ENCODE data around the gene COPS6. TPM values are rescaled to one million over a fixed set of nuclear protein-coding genes. Genes with fewer than 3 reads are reported as not detected.
"Not testable (repeated sequence)": the region's sequence is repeated elsewhere in the genome, so short reads cannot be mapped to it uniquely, and the experiment has no call there.

Gene COPS6
- total and polyA plus RNA-seq, 9 donors, result 42.3 to 100 (median 93.6) TPM

DNA sequence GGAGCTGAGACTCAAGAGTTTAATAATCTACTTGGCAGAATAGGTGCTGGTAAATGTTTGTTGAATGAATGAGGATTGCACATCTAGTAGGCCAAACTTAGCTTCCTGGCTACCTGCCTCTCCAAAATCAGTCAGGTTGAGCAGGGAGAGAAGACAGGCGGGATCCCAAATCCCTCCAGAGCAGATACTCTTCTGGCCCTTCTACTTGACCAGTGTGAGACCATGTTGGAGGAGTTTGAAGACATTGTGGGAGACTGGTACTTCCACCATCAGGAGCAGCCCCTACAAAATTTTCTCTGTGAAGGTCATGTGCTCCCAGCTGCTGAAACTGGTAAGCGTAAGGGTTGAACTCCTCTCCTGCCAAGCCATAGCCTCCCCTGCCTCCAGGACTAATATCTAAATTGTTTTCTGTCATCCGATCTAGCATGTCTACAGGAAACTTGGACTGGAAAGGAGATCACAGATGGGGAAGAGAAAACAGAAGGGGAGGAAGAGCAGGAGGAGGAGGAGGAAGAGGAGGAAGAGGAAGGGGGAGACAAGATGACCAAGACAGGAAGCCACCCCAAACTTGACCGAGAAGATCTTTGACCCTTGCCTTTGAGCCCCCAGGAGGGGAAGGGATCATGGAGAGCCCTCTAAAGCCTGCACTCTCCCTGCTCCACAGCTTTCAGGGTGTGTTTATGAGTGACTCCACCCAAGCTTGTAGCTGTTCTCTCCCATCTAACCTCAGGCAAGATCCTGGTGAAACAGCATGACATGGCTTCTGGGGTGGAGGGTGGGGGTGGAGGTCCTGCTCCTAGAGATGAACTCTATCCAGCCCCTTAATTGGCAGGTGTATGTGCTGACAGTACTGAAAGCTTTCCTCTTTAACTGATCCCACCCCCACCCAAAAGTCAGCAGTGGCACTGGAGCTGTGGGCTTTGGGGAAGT is 35.8 kb downstream of the COPS6 start:
- no peaks in the 10 kb centered on the region for H3K9me3 ChIP-seq (replicated peaks; ENCODE audit: control insufficient read depth, low read depth, low read length)
- no peak overlapping the region for H3K27ac ChIP-seq (ENCODE audit: low read length)
- H3K36me3 ChIP-seq (ENCODE audit: control insufficient read depth, insufficient read depth, low read length), result peaks cover 22% of the 10 kb centered on the region
- 80% methylated on average over 2 of the region's 4 CpGs for whole genome bisulfite sequencing (ENCODE audit: insufficient coverage)
- no peak overlapping the region for H3K4me3 ChIP-seq (ENCODE audit: low read length)
- peaks cover 23% of the 10 kb centered on the region for H3K4me1 ChIP-seq (ENCODE audit: control insufficient read depth, insufficient read depth, low read length)
- no peak for DNase-seq
- H3K27me3 ChIP-seq (ENCODE audit: control insufficient read depth, insufficient read depth, low read length), result no peaks in the 10 kb centered on the region

DNA sequence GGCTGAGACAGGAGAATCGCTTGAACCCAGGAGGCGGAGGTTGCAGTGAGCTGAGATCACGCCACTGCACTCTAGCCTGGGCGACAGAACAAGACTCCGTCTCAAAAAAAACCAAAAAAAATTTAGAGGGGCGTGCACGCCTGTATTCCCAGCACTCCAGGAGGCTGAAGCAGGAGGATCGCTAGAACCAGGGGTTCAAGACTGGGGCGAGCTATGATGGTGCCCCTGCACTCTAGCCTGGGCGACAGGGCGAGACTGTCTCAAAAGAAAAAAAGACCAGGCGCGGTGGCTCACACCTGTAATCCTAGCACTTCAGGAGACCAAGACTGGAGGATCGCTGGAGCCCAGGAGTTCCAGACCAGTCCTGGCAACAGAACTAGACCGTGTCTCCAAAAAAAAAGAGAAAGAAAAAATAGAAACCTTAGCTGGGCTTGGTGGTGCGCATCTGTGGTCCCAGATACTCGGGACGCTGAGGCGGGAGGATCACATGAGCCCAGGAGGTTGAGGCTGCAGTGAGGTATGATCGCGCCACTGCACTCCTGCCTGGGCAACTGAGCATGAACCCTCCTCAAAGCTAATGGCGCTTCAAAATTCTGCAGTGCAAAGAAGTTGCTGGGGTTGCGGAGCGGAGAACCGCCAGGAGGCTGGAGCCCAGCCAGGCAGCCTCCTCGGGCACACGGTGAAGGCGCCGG is 37.6 kb downstream of the COPS6 start:
- Histone ChIP-seq H3K27ac (ENCODE audit: low read length) (peak overlapping the region; percentile 93), H3K4me1 (ENCODE audit: control insufficient read depth, insufficient read depth, low read length) (peaks cover 18% of the 10 kb centered on the region), H3K4me3 (ENCODE audit: low read length) (peak overlapping the region; percentile 55), H3K9me3 (replicated peaks; ENCODE audit: control insufficient read depth, low read depth, low read length) (no peaks in the 10 kb centered on the region), H3K36me3 (ENCODE audit: control insufficient read depth, insufficient read depth, low read length) (peaks cover 22% of the 10 kb centered on the region), H3K27me3 (ENCODE audit: control insufficient read depth, insufficient read depth, low read length) (no peaks in the 10 kb centered on the region)
- WGBS (ENCODE audit: insufficient coverage), result 8% methylated on average over 29 of the region's 29 CpGs
- no peak for DNase-seq

GRCh38 chr7:100126931-100127865 is 38.4 kb downstream of the COPS6 start, which contains the start of gene MBLAC1:
MBLAC1 (plus strand) TSS chr7:100126967; CDS start chr7:100127396, 429 bp downstream.
- H3K27ac ChIP-seq (ENCODE audit: low read length), result peak within 1 kb of the TSS; percentile 93
- peaks cover 2% of the 10 kb centered on the region for H3K27me3 ChIP-seq (ENCODE audit: control insufficient read depth, insufficient read depth, low read length)
- no peaks in the 10 kb centered on the region for H3K9me3 ChIP-seq (replicated peaks; ENCODE audit: control insufficient read depth, low read depth, low read length)
- peaks cover 18% of the 10 kb centered on the region for H3K4me1 ChIP-seq (ENCODE audit: control insufficient read depth, insufficient read depth, low read length)
- 1% methylated on average over 79 of the region's 85 CpGs for WGBS (ENCODE audit: insufficient coverage)
- H3K36me3 ChIP-seq (ENCODE audit: control insufficient read depth, insufficient read depth, low read length), result peaks cover 19% of the 10 kb centered on the region
- peak within 1 kb of the TSS; percentile 55 for H3K4me3 ChIP-seq (ENCODE audit: low read length)
- DNase-seq, result peak; percentile 97

- Histone ChIP-seq H3K4me3 (ENCODE audit: low read length) (peak overlapping the region; percentile 55), H3K36me3 (ENCODE audit: control insufficient read depth, insufficient read depth, low read length) (peaks cover 13% of the 10 kb centered on the region), H3K4me1 (ENCODE audit: control insufficient read depth, insufficient read depth, low read length) (peaks cover 18% of the 10 kb centered on the region), H3K27me3 (ENCODE audit: control insufficient read depth, insufficient read depth, low read length) (peaks cover 2% of the 10 kb centered on the region), H3K9me3 (replicated peaks; ENCODE audit: control insufficient read depth, low read depth, low read length) (no peaks in the 10 kb centered on the region), H3K27ac (ENCODE audit: low read length) (peak overlapping the region; percentile 67)
- WGBS (ENCODE audit: insufficient coverage), result 0% methylated on average over 34 of the region's 37 CpGs
- DNase-seq, result peak; percentile 49
These were observed 39.3 kb downstream of the COPS6 start for GRCh38 chr7:100127866-100128636.

- Histone ChIP-seq H3K4me1 (ENCODE audit: control insufficient read depth, insufficient read depth, low read length) (peaks cover 18% of the 10 kb centered on the region), H3K4me3 (ENCODE audit: low read length) (no peak overlapping the region), H3K9me3 (replicated peaks; ENCODE audit: control insufficient read depth, low read depth, low read length) (no peaks in the 10 kb centered on the region), H3K27ac (ENCODE audit: low read length) (peak overlapping the region; percentile 67), H3K36me3 (ENCODE audit: control insufficient read depth, insufficient read depth, low read length) (peaks cover 13% of the 10 kb centered on the region), H3K27me3 (ENCODE audit: control insufficient read depth, insufficient read depth, low read length) (peaks cover 2% of the 10 kb centered on the region)
- WGBS (ENCODE audit: insufficient coverage), result 50% methylated on average over 1 of the region's 1 CpG
- DNase-seq, result no peak
These were observed 39.8 kb downstream of the COPS6 start for GRCh38 chr7:100128637-100128963.

- WGBS (ENCODE audit: insufficient coverage), result no CpG with 5 or more reads among the region's 1 CpG
- DNase-seq; H3K27me3 ChIP-seq (ENCODE audit: control insufficient read depth, insufficient read depth, low read length); H3K9me3 ChIP-seq (replicated peaks; ENCODE audit: control insufficient read depth, low read depth, low read length); H3K27ac ChIP-seq (ENCODE audit: low read length); H3K36me3 ChIP-seq (ENCODE audit: control insufficient read depth, insufficient read depth, low read length); H3K4me3 ChIP-seq (ENCODE audit: low read length): not testable (repeated sequence)
- peaks cover 18% of the 10 kb centered on the region for H3K4me1 ChIP-seq (ENCODE audit: control insufficient read depth, insufficient read depth, low read length)
These were observed 41.4 kb downstream of the COPS6 start for GRCh38 chr7:100130220-100130607.

DNA sequence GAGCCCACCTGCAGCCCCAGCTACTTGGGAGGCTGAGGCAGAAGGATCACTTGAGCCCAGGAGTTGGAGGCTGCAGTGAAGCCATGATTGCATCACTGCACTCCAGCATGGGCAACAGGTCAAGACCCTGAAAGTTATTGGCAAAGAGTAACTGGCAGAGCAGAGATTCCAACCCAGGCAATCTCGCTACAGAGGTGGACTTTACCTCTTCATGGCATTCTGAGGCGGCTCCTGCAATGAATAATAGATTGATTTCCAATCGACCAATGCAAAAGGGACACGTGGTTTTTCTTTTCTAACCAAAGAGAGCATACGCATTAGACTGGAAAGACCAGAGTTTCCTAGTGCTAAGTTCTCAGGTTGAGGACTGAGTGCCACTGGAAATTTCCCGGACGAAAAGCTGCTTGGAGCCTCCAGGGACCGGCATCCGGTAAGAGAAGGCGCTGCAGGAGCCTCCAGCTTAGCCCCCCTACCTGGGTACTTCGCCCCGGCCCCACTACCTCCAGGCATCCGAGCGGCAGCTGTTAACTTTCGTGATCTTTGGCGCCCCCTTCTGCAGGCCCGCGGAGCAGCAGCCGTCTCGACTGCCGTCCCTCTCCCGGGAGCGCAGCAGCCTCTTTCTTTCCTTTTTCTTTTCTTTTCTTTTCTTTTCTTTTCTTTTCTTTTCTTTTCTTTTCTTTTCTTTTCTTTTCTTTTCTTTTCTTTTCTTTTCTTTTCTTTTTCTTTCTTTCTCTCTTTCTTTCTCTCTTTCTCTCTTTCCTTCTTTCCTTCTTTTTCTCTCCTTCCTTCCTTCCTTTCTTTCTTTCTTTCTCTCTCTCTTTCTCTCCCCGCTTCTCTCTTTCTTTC is 42.1 kb downstream of the COPS6 start:
- 11% methylated on average over 24 of the region's 24 CpGs for WGBS (ENCODE audit: insufficient coverage)
- H3K36me3 ChIP-seq (ENCODE audit: control insufficient read depth, insufficient read depth, low read length), result no peaks in the 10 kb centered on the region
- H3K27me3 ChIP-seq (ENCODE audit: control insufficient read depth, insufficient read depth, low read length), result peaks cover 2% of the 10 kb centered on the region
- H3K4me1 ChIP-seq (ENCODE audit: control insufficient read depth, insufficient read depth, low read length), result peaks cover 18% of the 10 kb centered on the region
- no peak overlapping the region for H3K27ac ChIP-seq (ENCODE audit: low read length)
- DNase-seq, result peak; percentile 76
- no peak overlapping the region for H3K4me3 ChIP-seq (ENCODE audit: low read length)
- H3K9me3 ChIP-seq (replicated peaks; ENCODE audit: control insufficient read depth, low read depth, low read length), result no peaks in the 10 kb centered on the region

DNA sequence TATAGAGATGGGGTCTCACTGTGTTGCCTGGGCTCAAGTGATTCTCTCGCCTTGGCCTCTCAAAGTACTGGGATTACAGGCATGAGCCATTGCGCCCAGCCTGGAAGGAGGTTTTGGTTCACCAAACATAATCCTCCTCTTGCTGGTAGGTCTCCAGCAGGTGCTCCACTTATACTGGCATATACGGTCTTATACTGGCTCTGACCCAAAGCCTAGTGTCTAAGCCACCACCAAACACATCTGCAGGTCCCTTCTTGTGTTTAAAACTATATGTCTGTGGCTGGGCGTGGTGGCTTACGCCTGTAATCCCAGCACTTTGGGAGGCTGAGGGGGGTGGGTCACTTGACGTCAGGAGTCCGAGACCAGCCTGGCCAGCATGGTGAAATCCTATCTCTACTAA is 43.4 kb downstream of the COPS6 start:
- Histone ChIP-seq H3K9me3 (replicated peaks; ENCODE audit: control insufficient read depth, low read depth, low read length) (no peaks in the 10 kb centered on the region), H3K36me3 (ENCODE audit: control insufficient read depth, insufficient read depth, low read length) (no peaks in the 10 kb centered on the region), H3K27ac (ENCODE audit: low read length) (no peak overlapping the region), H3K4me3 (ENCODE audit: low read length) (no peak overlapping the region), H3K27me3 (ENCODE audit: control insufficient read depth, insufficient read depth, low read length) (peaks cover 2% of the 10 kb centered on the region), H3K4me1 (ENCODE audit: control insufficient read depth, insufficient read depth, low read length) (peaks cover 14% of the 10 kb centered on the region)
- WGBS (ENCODE audit: insufficient coverage), result 100% methylated on average over 1 of the region's 7 CpGs
- no peak for DNase-seq

Measured in muscle of leg (tissue), 11 donors.